HG02678 (cell line): Measurements from ENCODE around the gene SELENOH.
A peak's percentile ranks its signal among the peaks of the same experiment; 100 is the strongest.
"Not testable (repeated sequence)": the region's sequence is repeated elsewhere in the genome, so short reads cannot be mapped to it uniquely, and the experiment has no call there.

ENCODE experiments used
- ATAC-seq: cut with Tn5 transposase; IDR thresholded peaks from one replicate; pipeline ENCODE4 v1.9.1; 2021; ENCODE audit warnings: mild to moderate bottlenecking, moderate library complexity; ENCODE audit not compliant: unreplicated experiment

Gene SELENOH, protein sequence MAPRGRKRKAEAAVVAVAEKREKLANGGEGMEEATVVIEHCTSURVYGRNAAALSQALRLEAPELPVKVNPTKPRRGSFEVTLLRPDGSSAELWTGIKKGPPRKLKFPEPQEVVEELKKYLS

DNA sequence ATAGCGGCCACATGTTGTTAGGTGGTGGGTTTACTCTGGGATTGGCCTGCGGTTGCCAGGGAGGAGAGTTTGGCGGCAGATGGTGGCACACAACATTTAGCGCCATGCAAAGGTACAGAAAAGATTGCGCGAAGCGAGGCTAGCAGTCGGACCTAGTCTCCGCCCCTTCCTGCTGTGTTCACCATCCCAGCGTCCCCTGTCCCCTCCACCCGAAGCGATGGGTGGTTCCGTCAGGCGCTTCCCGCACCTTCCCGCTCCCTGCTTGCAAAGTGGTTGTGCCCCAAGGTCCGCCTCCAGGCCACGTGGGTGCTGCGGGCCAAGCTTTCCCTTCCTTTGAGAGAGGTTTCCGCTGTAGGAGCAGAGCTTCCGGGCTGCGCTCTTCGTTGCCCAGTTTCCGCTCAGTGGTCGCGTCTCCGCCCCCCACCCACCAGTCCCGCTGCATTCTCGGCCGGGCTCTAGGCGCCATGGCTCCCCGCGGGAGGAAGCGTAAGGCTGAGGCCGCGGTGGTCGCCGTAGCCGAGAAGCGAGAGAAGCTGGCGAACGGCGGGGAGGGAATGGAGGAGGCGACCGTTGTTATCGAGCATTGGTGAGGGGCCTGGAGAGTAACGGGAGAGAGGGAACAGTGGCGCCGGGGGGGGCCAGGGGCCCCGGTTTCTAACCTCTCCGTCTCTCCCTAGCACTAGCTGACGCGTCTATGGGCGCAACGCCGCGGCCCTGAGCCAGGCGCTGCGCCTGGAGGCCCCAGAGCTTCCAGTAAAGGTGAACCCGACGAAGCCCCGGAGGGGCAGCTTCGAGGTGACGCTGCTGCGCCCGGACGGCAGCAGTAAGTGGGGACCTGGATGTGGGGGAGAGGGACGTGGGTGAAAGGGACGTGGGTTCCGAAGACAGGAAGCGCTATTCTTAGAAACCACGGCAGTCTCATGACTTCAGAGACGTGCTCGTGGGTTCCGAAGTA, at the start of gene SELENOH:
SELENOH (plus strand) TSS at position 360 of the 955 bp plus-strand sequence; CDS start at position 465, 105 bp downstream.
- ATAC-seq: peak; percentile 90

GRCh38 chr11:57698843-57699365, 42.4 kb upstream of the SELENOH start:
- no peak for ATAC-seq

GRCh38 chr11:57699813-57700212, 41.5 kb upstream of the SELENOH start:
- no peak for ATAC-seq

- ATAC-seq: no peak
Observed at GRCh38 chr11:57700425-57700824, 40.9 kb upstream of the SELENOH start.

DNA sequence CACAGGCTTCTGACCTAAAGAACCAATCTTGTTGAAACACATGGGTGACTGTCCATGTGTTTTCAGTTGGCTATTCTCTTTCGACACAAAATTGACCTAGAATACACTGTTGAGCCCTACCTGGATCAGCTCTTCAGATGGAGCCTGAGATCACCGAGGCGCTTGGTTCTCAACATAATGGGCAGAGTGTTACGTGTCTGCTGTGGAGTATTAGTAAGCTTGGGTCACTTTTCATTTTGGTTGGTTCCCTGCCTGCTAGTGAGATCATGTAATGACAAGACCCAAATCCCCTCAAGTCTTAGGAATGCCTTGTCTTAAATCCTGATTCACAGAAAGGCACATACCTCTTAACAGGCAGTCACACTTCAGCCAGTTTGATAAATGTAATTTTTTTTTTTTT, 38.0 kb upstream of the SELENOH start:
- ATAC-seq: no peak

DNA sequence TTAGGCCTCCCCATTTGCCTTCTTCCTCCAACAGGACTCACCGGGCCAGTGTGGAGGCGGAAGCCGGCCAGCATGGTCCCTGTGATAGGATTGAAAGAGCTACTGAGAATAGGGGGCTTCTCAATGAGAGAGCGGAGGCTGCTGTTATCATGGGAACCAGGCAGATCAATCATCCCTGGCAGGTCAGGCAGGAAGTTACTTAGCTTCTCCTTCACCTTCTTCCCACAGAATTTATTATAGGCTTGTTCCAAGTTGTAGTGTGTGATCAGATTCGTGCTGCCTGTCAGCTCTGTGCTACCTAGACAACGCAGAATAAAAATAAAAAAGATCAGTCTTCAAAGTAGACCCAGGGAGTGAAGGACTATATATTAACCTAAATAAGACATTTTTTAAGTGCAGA, 36.4 kb upstream of the SELENOH start:
- ATAC-seq: no peak

GRCh38 chr11:57705432-57705831, 35.9 kb upstream of the SELENOH start:
- not testable (repeated sequence) for ATAC-seq

GRCh38 chr11:57709802-57710367, 31.4 kb upstream of the SELENOH start:
- no peak for ATAC-seq

- ATAC-seq: peak; percentile 37
Observed at GRCh38 chr11:57711414-57712255, 29.7 kb upstream of the SELENOH start, which contains the start of gene MED19. MED19 (minus strand) TSS chr11:57712215; CDS start chr11:57712179, 36 bp downstream.

DNA sequence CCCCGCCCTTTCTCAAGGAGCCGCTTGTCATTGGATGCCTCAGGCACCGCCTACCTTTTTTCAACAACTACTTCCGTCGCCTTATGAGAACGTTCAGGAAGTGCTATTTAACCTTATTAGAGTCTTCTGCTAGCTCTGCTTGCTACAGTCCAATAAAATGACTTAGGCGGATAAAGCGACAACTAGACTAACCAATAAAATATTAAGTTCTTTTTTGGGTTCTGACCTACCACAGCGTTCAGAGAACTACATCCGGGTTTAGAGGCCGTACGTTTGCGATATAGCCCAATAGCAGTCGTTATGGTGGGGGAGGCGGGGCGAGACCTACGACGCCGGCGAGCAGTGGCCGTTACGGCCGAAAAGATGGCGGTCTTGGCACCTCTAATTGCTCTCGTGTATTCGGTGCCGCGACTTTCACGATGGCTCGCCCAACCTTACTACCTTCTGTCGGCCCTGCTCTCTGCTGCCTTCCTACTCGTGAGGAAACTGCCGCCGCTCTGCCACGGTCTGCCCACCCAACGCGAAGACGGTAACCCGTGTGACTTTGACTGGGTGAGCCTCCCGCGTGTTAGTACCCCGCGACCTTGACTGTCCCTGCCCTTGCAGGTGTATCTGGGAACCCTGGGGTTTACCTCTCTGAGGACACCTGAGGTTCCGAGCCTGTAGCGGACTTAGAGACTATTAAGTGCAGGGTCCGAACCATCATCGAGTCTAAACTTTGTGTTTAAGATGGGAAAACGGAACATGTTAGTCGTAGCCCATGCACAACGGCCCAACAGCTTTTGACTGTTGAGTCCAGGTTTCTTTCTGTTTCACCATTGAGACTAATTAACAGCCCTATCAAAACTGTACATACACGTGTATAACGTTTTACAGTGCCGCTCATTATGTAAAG, 28.8 kb upstream of the SELENOH start, which contains the start of gene TMX2:
TMX2 (plus strand) TSS at position 338 of the 895 bp plus-strand sequence; CDS start at position 364, 26 bp downstream.
- peak; percentile 94 for ATAC-seq

DNA sequence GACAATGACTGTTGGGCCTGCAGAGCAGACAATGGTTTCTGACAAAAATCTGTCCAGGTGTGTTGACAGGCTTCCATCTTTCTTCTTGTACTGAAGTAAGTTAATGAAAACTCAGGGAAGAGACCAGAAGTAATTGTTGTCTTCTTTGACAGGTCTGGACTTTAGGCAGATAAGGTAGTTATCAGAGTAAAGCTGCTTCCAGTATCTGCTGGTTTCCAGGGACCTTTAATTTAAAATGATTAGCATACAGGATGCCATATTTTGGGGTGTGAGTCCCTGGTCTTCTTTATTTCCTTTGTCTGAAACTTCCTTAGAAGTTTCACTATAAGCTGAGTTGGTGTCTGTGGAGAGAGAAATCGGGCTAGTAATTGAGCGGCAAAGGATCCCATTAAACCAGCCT, 27.5 kb upstream of the SELENOH start:
- ATAC-seq: no peak

- ATAC-seq: not testable (repeated sequence)
Observed at GRCh38 chr11:57716726-57717125, 24.6 kb upstream of the SELENOH start.

- ATAC-seq: no peak
Observed at GRCh38 chr11:57727185-57727584, 14.1 kb upstream of the SELENOH start.

DNA sequence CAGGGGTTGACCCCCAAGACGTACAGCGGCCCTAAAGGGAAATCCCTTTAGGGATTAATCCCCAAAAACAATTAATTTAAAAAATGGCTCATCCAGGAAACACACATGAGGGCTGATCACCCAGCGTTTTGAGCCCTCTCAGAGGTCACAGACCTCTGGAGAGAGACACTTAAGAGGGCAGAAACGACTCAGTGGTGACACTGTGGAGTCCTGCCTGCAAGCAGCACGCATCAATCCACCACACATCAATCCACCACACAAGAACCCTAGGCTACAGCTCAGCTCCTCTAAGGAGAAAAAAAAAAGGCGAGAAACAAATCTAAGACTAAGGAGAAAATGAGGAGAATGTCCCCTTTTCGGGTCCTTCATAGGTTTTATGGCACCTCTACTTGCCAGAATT, 12.5 kb upstream of the SELENOH start:
- ATAC-seq: no peak

- no peak for ATAC-seq
Observed at GRCh38 chr11:57729479-57729878, 11.8 kb upstream of the SELENOH start.

- ATAC-seq: no peak
Observed at GRCh38 chr11:57732661-57733060, 8.6 kb upstream of the SELENOH start.

DNA sequence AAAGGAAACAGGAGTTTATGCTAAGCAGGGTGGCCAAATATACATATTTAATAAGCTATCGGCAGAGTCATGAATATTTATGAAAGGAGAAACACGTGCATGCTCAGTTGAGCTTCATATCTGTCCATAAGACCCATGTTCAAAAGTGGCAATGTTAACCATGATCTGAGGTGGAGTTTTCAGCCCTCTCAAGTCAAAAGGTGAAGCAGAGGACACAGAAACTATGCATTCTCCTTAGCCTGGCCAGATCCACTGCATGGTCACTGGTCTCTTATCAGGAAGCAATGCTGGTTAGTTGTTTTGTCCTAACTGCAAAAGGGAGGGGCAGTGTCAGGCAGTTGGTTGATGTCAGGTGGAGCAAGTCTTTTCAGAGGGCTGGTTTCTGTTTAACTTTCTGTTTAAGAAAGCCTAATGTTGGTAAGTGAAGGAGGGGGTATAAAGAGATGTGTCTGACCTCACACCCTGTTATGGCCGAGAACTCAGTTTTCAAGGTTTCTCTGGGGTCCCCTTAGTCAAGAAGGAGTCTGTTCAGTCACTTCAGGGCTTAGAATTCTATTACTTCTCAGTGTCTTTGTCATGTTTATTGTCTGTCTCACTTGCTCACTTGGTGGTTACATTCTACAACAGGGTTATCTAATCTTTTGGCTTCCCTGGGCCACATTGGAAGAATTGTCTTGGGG, 5.5 kb upstream of the SELENOH start:
- ATAC-seq: no peak

DNA sequence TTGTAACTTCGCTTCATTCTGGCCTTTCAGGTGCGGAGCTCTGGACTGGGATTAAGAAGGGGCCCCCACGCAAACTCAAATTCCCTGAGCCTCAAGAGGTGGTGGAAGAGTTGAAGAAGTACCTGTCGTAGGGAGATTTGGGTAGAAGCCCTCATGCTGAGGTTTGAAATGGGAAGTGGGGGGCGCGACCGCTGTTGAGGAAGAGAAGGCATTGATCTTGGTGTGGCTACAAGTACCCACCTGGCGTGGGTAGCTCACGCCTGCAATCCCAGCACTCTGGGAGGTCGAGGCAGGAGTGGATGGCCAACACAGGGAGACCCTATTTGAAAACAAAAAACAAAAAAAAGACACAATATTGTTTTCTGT, 779 bp downstream of the SELENOH start:
- ATAC-seq: no peak

- ATAC-seq: no peak
Observed at GRCh38 chr11:57744357-57744756, 3.1 kb downstream of the SELENOH start.
